SKM-1 (cell line): Measurements from ENCODE around the gene ATXN2L.

ENCODE experiments used
- DNase-seq: peaks from one replicate; lab custom pipeline; 2025; ENCODE audit not compliant: unreplicated experiment; lab: John Stamatoyannopoulos, UW

Gene ATXN2L

DNA sequence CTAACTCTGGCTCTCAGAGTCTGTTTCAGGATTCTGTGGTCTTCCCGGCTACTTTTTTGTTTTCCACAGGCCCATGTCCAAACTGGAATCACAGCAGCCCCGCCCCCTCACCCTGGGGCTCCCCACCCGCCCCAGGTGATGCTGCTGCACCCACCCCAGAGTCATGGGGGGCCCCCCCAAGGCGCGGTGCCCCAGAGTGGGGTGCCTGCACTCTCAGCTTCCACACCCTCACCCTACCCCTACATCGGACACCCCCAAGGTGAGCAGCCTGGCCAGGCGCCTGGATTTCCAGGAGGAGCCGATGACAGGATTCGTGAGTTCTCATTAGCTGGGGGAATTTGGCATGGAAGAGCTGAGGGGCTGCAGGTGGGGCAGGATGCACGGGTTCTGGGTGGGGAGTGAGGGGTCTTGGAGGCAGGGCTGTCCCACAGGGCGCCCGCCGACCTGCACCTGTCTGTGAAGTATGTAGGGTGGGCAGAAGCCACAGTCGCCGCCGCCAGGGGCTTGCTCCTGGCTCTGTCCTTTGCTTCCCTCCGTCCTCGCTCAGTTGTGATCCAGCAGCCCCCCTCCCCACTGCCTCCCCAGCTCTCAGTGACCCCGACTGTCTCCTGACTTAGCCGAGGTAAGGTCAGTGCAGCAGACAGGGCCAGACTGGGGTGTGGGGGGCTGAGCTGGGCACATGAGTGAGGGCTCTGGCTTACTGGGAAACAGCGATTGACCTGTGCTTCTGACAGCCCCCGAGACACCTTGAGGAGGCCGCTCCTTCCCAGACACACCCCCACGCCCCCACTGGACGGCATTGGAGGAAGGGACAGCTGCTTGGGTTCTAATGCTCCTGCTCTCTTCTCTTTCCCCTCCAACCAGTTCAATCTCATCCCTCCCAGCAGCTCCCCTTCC, 13.3 kb downstream of the ATXN2L start:
- no peak for DNase-seq

GRCh38 chr16:28836761-28837064, 13.9 kb downstream of the ATXN2L start:
- no peak for DNase-seq

- no peak for DNase-seq
Measured at GRCh38 chr16:28837672-28838557, 15.1 kb downstream of the ATXN2L start.

GRCh38 chr16:28838558-28838918, 15.7 kb downstream of the ATXN2L start:
- no peak for DNase-seq

DNA sequence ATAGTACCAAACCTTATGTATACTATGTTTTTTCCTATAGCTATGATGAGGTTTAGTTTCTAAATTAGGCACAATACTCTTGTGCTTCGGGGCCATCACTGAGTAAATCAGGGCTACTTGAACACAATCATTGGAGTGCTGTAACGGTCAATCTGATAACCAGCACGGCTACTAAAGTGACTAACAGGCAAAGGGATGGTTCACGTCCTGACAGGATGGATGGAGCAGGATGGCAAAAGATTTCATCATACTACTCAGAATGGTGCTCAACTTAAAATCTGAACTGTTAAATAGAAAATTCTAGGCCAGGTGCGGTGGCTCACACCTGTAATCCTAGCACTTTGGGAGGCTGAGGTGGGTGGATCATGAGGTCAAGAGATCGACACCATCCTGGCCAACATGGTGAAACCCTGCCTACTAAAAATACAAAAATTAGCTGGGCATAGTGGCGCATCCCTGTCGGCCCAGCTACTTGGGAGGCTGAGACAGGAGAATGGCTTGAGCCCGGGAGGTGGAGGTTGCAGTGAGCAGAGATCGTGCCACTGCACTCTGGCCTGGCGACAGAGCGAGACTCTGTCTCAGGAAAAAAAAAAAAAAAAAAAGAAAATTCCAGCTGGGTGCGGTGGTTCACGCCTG, 16.3 kb downstream of the ATXN2L start:
- no peak for DNase-seq

DNA sequence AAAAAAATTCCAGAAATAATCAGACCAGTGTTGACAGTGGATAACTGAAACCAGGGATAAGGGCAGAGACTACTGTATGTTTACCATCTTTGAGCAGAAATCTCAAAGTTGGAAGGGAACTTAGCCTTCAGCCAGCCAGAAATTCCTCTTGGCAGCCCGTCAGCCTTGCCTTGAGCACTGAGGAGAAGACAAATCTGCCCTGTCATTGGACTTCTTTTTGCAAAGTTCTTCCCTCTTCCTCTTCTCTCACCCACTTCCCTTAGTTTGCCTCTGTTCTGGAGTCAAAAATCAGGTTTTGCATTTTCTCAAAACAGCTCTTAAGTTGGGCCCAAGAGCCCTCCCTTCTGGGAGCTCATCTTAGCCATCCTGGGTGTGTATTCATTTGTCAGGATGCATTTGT, 17.1 kb downstream of the ATXN2L start:
- DNase-seq = no peak

GRCh38 chr16:28842696-28843095, 19.9 kb downstream of the ATXN2L start:
- no peak for DNase-seq

- DNase-seq = no peak
Measured at GRCh38 chr16:28843766-28844165, 21.0 kb downstream of the ATXN2L start.

DNA sequence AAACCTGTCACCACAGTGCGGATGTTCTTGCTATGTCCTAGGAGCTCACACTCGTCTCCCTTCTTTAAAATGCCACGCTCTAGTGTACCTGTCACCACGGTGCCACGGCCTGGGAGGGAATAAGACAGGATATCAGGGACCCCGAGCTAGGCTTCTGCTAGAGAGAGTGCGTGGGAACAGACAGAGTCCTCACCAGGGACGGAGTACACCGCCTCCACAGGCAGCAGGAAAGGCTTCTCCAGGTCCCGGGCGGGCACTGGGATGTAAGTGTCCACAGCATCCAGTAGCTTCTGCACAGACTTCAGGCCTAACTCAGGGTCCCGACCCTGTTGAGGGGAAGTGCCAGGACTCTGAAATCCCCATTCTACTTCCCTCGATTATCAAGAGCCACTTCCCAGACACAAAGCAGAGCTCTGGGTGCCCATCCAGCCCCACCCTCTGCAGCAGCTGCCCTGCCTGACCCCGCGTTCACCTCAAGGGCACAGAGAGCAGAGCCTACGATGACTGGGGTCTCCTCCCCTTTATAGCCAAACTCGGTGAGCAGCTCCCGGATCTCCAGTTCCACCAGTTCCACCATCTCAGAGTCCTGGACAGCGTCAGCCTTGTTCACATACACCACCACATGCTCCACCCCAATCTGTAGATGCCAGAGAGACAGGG, 21.6 kb downstream of the ATXN2L start:
- no peak for DNase-seq

GRCh38 chr16:28845293-28845692, 22.5 kb downstream of the ATXN2L start:
- peak; percentile 12 for DNase-seq

DNA sequence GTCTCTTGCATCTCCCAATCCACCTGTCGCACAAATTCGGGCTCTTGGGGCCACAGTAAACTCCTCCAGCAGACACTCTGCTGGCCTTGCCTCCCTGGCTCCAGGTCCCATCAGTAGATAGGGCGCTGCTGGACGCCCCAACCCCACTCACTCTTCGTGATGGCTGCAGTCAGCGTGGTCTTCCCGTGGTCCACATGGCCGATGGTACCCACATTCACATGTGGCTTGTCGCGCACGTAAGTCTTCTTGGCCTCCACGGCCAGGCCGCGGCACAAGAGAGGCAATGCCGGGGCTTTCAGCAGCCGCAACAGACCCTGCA, 22.9 kb downstream of the ATXN2L start:
- no peak for DNase-seq

GRCh38 chr16:28846080-28846932, 23.5 kb downstream of the ATXN2L start, which contains the start of gene TUFM:
TUFM (minus strand) TSS chr16:28846348; CDS start chr16:28846269, 79 bp downstream.
- DNase-seq = peak; percentile 96

- no peak for DNase-seq
Measured at GRCh38 chr16:28846933-28847273, 24.1 kb downstream of the ATXN2L start.

GRCh38 chr16:28858421-28858820, 35.6 kb downstream of the ATXN2L start:
- DNase-seq = no peak

DNA sequence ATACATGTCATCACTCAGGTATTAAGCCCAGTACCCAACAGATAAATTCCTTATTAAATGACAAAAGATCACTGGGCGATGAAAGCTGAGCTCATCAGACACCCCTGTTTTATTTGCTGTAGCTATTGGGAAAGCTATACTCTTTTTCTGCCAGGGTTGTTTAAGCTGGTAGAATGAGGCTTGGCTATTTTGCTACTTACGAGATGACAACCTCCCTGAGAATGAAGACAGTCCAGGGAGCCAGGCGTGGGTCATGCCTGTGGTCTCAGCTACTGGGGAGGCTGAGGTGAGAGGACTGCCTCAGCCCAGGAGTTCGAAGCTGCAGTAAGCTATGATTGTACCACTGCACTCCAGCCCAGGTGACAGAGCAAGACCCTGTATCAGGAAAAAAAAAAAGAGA, 36.5 kb downstream of the ATXN2L start:
- DNase-seq = no peak

DNA sequence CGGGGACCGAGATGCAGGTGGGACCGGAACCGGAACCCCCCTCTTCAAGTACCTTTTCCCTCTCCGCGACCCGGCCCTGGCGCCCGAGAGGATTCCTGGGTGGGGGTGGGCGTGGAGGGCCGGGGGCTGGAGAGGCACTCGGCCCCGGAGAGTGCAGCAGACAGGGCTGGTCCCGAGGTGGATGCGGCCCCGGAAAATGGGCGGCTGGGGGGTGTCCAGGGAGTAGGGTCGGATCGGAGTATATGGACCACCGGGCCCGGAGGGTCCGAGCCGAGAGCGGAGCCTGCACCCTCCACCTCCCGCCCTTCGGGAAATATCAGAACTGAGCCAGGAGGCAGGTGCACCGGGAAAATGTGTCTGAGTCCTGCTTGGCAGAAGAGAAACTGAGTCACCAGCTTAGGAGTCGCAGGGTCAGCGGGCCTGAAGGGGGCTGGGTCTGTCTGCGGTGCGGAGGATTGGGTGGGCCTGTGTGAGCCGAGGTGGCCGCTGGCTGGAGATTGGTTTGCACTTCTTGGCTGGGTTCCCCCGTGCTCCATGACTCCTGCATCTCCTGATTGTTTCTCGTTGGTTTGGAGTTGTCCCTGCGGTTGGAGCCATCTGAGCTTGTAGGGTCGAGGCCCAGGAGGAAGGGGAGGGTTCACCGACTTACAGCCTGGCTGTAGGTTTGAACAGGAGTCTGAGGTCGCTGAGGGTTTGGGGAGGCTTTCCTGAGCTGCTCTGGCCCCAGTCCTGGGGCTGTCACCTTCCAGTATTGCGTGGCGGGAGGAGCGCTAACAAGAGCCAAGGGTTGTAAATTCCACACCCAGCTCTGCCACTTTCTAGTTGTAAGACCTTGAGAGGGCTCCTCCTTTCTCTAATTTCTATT, 41.4 kb downstream of the ATXN2L start:
- DNase-seq = no peak

DNA sequence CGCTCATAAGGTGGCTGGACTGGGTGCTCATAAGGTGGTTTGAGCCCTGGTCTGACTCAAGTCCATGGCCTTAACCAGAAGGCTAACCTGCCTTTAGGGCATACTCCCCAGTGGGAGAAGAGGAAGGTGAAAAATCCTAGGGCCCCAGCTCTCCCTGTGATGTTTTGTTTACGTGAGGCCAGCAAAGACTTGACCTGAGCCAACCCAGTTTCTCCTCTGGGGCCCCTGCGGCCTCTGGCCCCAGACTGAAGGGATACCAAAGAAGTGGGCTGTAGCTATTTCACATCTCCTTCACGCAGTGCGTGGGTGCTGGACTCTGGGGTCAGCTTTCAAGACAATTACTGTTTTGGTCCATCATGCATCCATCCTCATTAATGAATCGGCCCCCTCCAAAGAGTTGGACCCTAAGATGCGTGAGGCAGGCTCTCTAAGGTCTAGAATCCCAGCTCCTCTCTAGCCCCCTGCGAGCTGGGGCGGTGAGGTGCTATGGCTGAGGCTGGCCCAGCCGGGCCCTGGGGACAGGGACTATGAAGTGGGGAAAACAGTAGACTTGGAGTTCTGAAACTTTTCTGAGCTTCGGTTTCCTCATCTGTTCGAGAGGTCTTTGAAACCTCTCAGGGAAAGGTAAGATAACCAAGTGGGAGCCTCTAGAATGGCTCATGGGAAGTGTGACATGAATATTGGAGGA, 42.3 kb downstream of the ATXN2L start:
- no peak for DNase-seq

GRCh38 chr16:28865722-28866453, 43.1 kb downstream of the ATXN2L start:
- DNase-seq = no peak
